Esophagus mucosa (tissue), 1 donor: Measurements from ENCODE around the gene ENAM. TPM values are rescaled to one million over a fixed set of nuclear protein-coding genes. Genes with fewer than 3 reads are reported as not detected.
"Not testable (repeated sequence)": the region's sequence is repeated elsewhere in the genome, so short reads cannot be mapped to it uniquely, and the experiment has no call there.

ENCODE experiments used
- ATAC-seq: fragments of 200-7000 bp; cut with Tn5 transposase; one replicate; pipeline ENCODE4 v1.9.1; 2020
- total RNA-seq: library from RNA; stranded (reverse); gene quantifications from one replicate; pipeline ENCODE4 v1.2.4, GENCODE V29; 2023
- donor health status: DM: yes; HTN: yes; CAD: no.

ENAM gene
- total RNA-seq, 1 donor from 2014 or later: not detected

- ATAC-seq: no peak
Observed at GRCh38 chr4:70678383-70678999, 49.9 kb downstream of the ENAM start.

- no peak for ATAC-seq
Observed at GRCh38 chr4:70680934-70681333, 52.4 kb downstream of the ENAM start.

GRCh38 chr4:70681704-70682103 lies 53.2 kb downstream of the ENAM start:
- no peak for ATAC-seq

DNA sequence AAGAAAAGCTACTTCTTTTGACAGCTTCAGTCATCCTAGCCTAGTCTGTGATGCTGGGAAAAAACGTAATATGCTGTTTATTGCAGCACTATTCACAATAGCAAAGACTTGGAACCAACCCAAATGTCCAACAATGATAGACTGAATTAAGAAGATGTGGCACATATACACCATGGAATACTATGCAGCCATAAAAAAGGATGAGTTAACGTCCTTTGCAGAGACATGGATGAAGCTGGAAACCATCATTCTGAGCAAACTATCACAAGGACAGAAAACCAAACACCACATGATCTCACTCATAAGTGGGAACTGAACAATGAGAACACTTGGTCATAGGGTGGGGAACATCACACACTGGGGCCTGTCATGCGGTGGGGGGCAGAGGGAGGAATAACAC lies 53.6 kb downstream of the ENAM start:
- ATAC-seq: not testable (repeated sequence)

- no peak for ATAC-seq
Observed at GRCh38 chr4:70687392-70687791, 58.8 kb downstream of the ENAM start.

DNA sequence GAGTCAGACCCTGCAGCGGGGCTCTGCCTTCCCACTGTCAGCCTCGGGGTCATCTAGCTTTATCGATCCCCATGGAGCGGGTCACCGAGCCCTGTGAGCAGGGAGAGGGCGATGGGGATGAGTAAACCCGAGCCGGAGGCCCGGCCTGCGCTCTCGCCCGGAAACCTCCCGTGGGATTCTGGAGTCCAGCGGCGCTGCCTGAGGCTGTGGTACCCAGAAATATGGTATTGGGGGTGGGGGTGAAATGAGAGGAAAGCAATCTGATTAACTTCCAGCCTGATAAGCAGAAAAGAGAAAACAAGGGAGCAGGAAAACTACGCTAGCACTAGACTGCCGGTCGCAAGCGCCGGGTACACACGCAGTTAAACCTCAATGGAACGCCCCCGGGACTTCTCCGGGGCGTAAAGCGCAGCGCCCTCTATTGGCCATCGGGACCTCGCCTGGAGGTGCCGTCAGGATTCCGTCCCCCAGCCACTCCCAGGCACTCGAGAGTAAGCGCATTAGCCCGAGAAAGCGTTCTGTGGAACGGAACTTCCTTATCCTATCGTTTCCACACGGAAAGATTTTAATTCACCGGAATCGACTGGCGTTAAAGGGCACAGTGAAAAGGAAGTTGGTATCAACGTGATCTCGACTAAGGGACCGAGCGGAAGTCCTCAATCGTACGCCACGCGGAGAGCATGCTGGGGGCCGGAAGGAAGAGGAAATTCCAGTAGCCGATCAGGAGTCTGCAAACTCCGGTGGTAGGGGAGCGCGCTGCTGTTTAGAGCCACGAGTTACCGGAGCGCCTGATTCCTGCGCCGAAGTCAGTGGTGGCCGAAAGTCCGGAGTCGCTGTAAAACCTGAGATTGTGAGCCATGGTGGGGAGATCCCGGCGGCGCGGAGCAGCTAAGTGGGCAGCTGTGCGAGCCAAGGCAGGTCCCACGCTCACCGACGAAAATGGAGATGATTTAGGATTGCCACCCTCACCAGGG lies 59.6 kb downstream of the ENAM start, which contains the start of gene UTP3:
TSS of gene UTP3 (plus strand) at position 712 of the 974 bp plus-strand sequence. CDS start at position 858, 146 bp downstream.
- ATAC-seq: peak; percentile 99

- peak; percentile 13 for ATAC-seq
Observed at GRCh38 chr4:70688795-70689231, 60.3 kb downstream of the ENAM start.

DNA sequence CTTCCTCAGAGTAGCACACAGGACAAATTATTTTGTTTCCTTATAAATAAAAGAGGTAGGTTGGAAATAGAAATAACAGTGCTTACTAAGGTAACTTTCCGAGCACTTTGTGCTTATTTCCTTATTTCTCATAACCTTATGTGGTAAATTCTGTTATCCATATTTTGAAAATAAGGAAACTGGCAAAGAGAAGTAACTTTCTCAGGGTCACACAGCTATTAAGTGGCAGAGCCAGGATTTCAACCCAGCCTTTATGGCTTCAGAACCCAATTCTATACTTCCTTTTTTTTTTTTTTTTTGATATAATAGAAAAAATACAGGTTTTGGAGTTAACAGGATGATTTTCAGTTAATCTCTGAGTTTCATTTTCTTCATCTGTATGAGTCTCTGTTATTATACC lies 63.1 kb downstream of the ENAM start:
- ATAC-seq: no peak

GRCh38 chr4:70694633-70695032 lies 66.1 kb downstream of the ENAM start:
- not testable (repeated sequence) for ATAC-seq

Other genes starting within 250 kb of the ENAM start
- not detected for gene SMR3B, start 245.6 kb upstream of the ENAM start, total RNA-seq
- gene OPRPN, start 230.8 kb upstream of the ENAM start, total RNA-seq: not detected
- gene MUC7, start 156.5 kb upstream of the ENAM start, total RNA-seq: not detected
- not detected for gene AMTN, start 110.2 kb upstream of the ENAM start, total RNA-seq
- gene AMBN, start 36.5 kb upstream of the ENAM start, total RNA-seq: not detected
- gene JCHAIN, start 37.8 kb downstream of the ENAM start, total RNA-seq: 21.1 TPM
- 19.1 TPM for gene UTP3, start 59.8 kb downstream of the ENAM start, total RNA-seq
- 43.1 TPM for gene RUFY3, start 93.2 kb downstream of the ENAM start, total RNA-seq
- 47.2 TPM for gene GRSF1, start 211.1 kb downstream of the ENAM start, total RNA-seq